H1 (cell line): ENCODE data around the gene DYDC1. TPM values are rescaled to one million over a fixed set of nuclear protein-coding genes. Genes with fewer than 3 reads are reported as not detected.

Experiments
- BACH1 ChIP-seq: IDR thresholded peaks from 2 replicates; pipeline ENCODE4 v1.6.1; 2012; ENCODE audit warnings: low read length, improper control_type of control experiment
- KDM5A ChIP-seq: fragments of 200-600 bp; IDR thresholded peaks from 2 replicates; pipeline ENCODE4 v1.7.1; 2012; ENCODE audit warnings: mild to moderate bottlenecking, low read length, inconsistent platforms, mixed read lengths
- RBBP5 ChIP-seq: IDR thresholded peaks from 2 replicates; pipeline ENCODE4 v1.7.1; 2012; ENCODE audit warnings: low read depth, mild to moderate bottlenecking, inconsistent platforms, low read length, moderate library complexity, borderline replicate concordance
- polyA plus RNA-seq, 7 experiments: library from polyadenylated mRNA; depleted of rRNA in 3 of 7; stranded (reverse) in 5 of 7; unstranded in 2 of 7; fragments of >200 nt in 5 of 7; fragments of 200-250 nt in 2 of 7; gene quantifications; 1 replicate in 5 of 7; 2 replicates in 1 of 7; 4 replicates in 1 of 7; pipeline versions ENCODE4 v1.2.1 to v1.2.3, GENCODE V29; 2011 to 2013; ENCODE audit warnings: missing spikeins in 2 of 7, mixed read lengths in 2 of 7
- total RNA-seq: library from RNA; stranded (reverse); fragmentation: NEBNext Ultra II Directional; extraction: Animal tissue kit (Norgen Biotek cat#: 25700); gene quantifications from 2 replicates; pipeline ENCODE4 v1.2.1, GENCODE V29; 2021
- TF ChIP-seq, protein P1 (sequence below): fragments of 300-600 bp; sonication (generic); IDR thresholded peaks from 2 replicates; pipeline ENCODE4 v1.7.1; 2012; ENCODE audit warnings: low read length, moderate library complexity, mild to moderate bottlenecking, inconsistent platforms; ENCODE audit not compliant: insufficient replicate concordance
- TF ChIP-seq, protein P2 (sequence below): IDR thresholded peaks from 2 replicates; pipeline ENCODE4 v1.6.1; 2011; ENCODE audit warnings: low read length, improper control_type of control experiment

The DYDC1 gene
- total and polyA plus RNA-seq, 2 of the 8 experiments (the other 6 are each of a cell fraction or from before 2014, with no cell fraction given), result not detected

GRCh38 chr10:80320377-80320776 is 36.2 kb downstream of the DYDC1 start (continued):
- TF ChIP-seq, protein P1, sequence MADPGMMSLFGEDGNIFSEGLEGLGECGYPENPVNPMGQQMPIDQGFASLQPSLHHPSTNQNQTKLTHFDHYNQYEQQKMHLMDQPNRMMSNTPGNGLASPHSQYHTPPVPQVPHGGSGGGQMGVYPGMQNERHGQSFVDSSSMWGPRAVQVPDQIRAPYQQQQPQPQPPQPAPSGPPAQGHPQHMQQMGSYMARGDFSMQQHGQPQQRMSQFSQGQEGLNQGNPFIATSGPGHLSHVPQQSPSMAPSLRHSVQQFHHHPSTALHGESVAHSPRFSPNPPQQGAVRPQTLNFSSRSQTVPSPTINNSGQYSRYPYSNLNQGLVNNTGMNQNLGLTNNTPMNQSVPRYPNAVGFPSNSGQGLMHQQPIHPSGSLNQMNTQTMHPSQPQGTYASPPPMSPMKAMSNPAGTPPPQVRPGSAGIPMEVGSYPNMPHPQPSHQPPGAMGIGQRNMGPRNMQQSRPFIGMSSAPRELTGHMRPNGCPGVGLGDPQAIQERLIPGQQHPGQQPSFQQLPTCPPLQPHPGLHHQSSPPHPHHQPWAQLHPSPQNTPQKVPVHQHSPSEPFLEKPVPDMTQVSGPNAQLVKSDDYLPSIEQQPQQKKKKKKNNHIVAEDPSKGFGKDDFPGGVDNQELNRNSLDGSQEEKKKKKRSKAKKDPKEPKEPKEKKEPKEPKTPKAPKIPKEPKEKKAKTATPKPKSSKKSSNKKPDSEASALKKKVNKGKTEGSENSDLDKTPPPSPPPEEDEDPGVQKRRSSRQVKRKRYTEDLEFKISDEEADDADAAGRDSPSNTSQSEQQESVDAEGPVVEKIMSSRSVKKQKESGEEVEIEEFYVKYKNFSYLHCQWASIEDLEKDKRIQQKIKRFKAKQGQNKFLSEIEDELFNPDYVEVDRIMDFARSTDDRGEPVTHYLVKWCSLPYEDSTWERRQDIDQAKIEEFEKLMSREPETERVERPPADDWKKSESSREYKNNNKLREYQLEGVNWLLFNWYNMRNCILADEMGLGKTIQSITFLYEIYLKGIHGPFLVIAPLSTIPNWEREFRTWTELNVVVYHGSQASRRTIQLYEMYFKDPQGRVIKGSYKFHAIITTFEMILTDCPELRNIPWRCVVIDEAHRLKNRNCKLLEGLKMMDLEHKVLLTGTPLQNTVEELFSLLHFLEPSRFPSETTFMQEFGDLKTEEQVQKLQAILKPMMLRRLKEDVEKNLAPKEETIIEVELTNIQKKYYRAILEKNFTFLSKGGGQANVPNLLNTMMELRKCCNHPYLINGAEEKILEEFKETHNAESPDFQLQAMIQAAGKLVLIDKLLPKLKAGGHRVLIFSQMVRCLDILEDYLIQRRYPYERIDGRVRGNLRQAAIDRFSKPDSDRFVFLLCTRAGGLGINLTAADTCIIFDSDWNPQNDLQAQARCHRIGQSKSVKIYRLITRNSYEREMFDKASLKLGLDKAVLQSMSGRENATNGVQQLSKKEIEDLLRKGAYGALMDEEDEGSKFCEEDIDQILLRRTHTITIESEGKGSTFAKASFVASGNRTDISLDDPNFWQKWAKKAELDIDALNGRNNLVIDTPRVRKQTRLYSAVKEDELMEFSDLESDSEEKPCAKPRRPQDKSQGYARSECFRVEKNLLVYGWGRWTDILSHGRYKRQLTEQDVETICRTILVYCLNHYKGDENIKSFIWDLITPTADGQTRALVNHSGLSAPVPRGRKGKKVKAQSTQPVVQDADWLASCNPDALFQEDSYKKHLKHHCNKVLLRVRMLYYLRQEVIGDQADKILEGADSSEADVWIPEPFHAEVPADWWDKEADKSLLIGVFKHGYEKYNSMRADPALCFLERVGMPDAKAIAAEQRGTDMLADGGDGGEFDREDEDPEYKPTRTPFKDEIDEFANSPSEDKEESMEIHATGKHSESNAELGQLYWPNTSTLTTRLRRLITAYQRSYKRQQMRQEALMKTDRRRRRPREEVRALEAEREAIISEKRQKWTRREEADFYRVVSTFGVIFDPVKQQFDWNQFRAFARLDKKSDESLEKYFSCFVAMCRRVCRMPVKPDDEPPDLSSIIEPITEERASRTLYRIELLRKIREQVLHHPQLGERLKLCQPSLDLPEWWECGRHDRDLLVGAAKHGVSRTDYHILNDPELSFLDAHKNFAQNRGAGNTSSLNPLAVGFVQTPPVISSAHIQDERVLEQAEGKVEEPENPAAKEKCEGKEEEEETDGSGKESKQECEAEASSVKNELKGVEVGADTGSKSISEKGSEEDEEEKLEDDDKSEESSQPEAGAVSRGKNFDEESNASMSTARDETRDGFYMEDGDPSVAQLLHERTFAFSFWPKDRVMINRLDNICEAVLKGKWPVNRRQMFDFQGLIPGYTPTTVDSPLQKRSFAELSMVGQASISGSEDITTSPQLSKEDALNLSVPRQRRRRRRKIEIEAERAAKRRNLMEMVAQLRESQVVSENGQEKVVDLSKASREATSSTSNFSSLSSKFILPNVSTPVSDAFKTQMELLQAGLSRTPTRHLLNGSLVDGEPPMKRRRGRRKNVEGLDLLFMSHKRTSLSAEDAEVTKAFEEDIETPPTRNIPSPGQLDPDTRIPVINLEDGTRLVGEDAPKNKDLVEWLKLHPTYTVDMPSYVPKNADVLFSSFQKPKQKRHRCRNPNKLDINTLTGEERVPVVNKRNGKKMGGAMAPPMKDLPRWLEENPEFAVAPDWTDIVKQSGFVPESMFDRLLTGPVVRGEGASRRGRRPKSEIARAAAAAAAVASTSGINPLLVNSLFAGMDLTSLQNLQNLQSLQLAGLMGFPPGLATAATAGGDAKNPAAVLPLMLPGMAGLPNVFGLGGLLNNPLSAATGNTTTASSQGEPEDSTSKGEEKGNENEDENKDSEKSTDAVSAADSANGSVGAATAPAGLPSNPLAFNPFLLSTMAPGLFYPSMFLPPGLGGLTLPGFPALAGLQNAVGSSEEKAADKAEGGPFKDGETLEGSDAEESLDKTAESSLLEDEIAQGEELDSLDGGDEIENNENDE, result no peak
- TF ChIP-seq KDM5A, result no peak
- TF ChIP-seq, protein P2, sequence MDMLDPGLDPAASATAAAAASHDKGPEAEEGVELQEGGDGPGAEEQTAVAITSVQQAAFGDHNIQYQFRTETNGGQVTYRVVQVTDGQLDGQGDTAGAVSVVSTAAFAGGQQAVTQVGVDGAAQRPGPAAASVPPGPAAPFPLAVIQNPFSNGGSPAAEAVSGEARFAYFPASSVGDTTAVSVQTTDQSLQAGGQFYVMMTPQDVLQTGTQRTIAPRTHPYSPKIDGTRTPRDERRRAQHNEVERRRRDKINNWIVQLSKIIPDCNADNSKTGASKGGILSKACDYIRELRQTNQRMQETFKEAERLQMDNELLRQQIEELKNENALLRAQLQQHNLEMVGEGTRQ, result no peak
- TF ChIP-seq RBBP5, result no peak
- no peak for TF ChIP-seq BACH1
